Endodermal cell (in vitro differentiated cells): ENCODE data around the gene ARHGAP12. TPM values are rescaled to one million over a fixed set of nuclear protein-coding genes. Genes with fewer than 3 reads are reported as not detected.

Experiments used
- DNase-seq: peaks from one replicate; pipeline ENCODE4 v3.0.0-alpha.2; 2017
- H3K27ac ChIP-seq: 2 replicates; pipeline ENCODE4 v1.5.1; 2013; ENCODE audit warnings: mild to moderate bottlenecking, low read depth, low read length, moderate library complexity
- H3K27me3 ChIP-seq: 2 replicates; pipeline ENCODE4 v1.6.1; 2013; ENCODE audit warnings: mild to moderate bottlenecking, low read length, moderate library complexity; ENCODE audit not compliant: insufficient read depth, control insufficient read depth, poor library complexity, severe bottlenecking
- H3K36me3 ChIP-seq: 2 replicates; pipeline ENCODE4 v1.7.0; 2013; ENCODE audit warnings: mild to moderate bottlenecking, low read length, moderate library complexity; ENCODE audit not compliant: control insufficient read depth, insufficient read depth
- H3K4me1 ChIP-seq: one replicate; pipeline ENCODE4 v1.7.0; 2013; ENCODE audit warnings: low read length; ENCODE audit not compliant: control insufficient read depth, insufficient read depth
- H3K4me3 ChIP-seq: 2 replicates; pipeline ENCODE4 v1.5.1; 2013; ENCODE audit warnings: mild to moderate bottlenecking, low read length, moderate library complexity
- H3K9ac ChIP-seq: 2 replicates; pipeline ENCODE4 v1.6.1; 2013; ENCODE audit warnings: mild to moderate bottlenecking, low read length, moderate library complexity; ENCODE audit not compliant: poor library complexity, severe bottlenecking; ENCODE audit errors: extremely low read depth
- H3K9me3 ChIP-seq: 2 replicates; pipeline ENCODE4 v1.6.1; 2013; ENCODE audit warnings: mild to moderate bottlenecking, low read length, moderate library complexity; ENCODE audit not compliant: control insufficient read depth
- H3K27ac Mint-ChIP-seq: 2 replicates; pipeline ENCODE4 v1.8.0; 2020; ENCODE audit warnings: mixed read lengths
- H3K27me3 Mint-ChIP-seq: 2 replicates; pipeline ENCODE4 v1.8.0; 2021; ENCODE audit warnings: mild to moderate bottlenecking, mixed read lengths; ENCODE audit not compliant: insufficient read depth
- H3K36me3 Mint-ChIP-seq: 2 replicates; pipeline ENCODE4 v1.8.0; 2020; ENCODE audit warnings: low read depth, mixed read lengths
- H3K4me1 Mint-ChIP-seq: 2 replicates; pipeline ENCODE4 v1.8.0; 2020; ENCODE audit warnings: mixed read lengths
- H3K4me3 Mint-ChIP-seq: 2 replicates; pipeline ENCODE4 v1.8.0; 2020; ENCODE audit warnings: mild to moderate bottlenecking, moderate library complexity, mixed read lengths
- H3K9me3 Mint-ChIP-seq: 2 replicates; pipeline ENCODE4 v1.8.0; 2020; ENCODE audit warnings: mild to moderate bottlenecking, mixed read lengths
- WGBS, 2 experiments: methylation state at CpG; one replicate each; pipeline versions ENCODE4 v1.1.5 to v1.1.7; 2013; ENCODE audit warnings: missing lambda C conversion rate in 2 of 2, mixed read lengths in 1 of 2; ENCODE audit not compliant: insufficient coverage in 1 of 2, insufficient read length in 1 of 2; 5-methylcytosine and 5-hydroxymethylcytosine counted together
- total RNA-seq, 2 donors: library from RNA; stranded (reverse); fragmentation: NEBNext Ultra II Directional in 1 of 2; extraction: Animal tissue kit (Norgen Biotek cat#: 25700) in 1 of 2; gene quantifications; 2 replicates in 1 of 2; 3 replicates in 1 of 2; pipeline ENCODE4 v1.2.1, GENCODE V29; 2021
- TF ChIP-seq, protein P1 (sequence below): fragments of 200-600 bp; sonication (generic); conservative IDR thresholded peaks from 2 replicates; pipeline ENCODE4 v1.5.0; 2021; ENCODE audit warnings: antibody characterized with exemption, mild to moderate bottlenecking

Gene ARHGAP12
- total RNA-seq, 2 donors from 2014 or later = 49.6 to 49.8 TPM

DNA sequence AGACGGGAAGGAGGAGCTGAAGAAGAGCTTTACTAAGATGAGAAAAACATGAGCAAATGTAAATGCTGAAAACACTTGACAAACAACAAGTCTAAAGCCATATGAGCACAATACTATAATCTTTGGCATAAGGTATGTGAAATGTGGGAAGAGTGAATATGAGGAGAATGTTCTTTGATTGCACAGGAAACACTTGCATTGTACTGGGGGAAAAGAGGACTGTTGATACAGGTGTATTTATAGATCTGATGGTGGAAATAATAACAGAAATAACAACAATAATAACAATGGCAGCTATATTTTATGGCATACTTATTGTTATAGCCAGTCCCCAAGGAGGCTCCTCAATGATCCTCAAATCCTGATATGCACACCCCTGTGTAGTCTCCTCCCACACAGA, 23.0 kb downstream of the ARHGAP12 start:
- Mint-ChIP-seq H3K36me3 (peaks cover 82% of the 10 kb centered on the region), H3K27ac (no peak overlapping the region)
- TF ChIP-seq, protein P1, sequence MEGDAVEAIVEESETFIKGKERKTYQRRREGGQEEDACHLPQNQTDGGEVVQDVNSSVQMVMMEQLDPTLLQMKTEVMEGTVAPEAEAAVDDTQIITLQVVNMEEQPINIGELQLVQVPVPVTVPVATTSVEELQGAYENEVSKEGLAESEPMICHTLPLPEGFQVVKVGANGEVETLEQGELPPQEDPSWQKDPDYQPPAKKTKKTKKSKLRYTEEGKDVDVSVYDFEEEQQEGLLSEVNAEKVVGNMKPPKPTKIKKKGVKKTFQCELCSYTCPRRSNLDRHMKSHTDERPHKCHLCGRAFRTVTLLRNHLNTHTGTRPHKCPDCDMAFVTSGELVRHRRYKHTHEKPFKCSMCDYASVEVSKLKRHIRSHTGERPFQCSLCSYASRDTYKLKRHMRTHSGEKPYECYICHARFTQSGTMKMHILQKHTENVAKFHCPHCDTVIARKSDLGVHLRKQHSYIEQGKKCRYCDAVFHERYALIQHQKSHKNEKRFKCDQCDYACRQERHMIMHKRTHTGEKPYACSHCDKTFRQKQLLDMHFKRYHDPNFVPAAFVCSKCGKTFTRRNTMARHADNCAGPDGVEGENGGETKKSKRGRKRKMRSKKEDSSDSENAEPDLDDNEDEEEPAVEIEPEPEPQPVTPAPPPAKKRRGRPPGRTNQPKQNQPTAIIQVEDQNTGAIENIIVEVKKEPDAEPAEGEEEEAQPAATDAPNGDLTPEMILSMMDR = no peak

DNA sequence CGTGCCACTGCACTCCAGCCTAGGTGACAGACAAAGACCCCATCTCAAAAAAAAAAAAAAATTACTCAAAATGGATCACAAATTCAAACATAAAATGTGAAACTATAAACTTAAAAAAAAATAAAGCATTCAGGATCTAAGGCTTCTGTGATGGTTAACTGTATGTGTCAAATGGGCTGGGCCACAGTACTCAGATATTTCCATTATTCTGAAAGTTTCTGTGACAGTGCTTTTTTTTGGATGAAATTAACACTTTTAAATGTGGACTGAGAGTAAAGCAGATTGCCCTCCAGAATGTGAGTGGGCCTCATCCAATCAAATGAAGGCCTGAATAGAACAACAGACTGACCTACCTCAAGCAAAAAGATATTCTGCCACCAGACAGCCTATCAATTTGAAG, 26.0 kb downstream of the ARHGAP12 start:
- DNase-seq = no peak
- Histone ChIP-seq H3K4me1 (no peaks in the 10 kb centered on the region), H3K36me3 (peaks cover 88% of the 10 kb centered on the region), H3K4me3 (peak overlapping the region; percentile 9), H3K9ac (no peak overlapping the region), H3K27me3 (no peaks in the 10 kb centered on the region), H3K27ac (no peak overlapping the region), H3K9me3 (peaks cover 55% of the 10 kb centered on the region)
- no peak overlapping the region for H3K4me3 Mint-ChIP-seq
- H3K27ac Mint-ChIP-seq = no peak overlapping the region
- no peaks in the 10 kb centered on the region for H3K27me3 Mint-ChIP-seq
- TF ChIP-seq, protein P1 = no peak
- peaks cover 18% of the 10 kb centered on the region for H3K4me1 Mint-ChIP-seq
- peaks cover 82% of the 10 kb centered on the region for H3K36me3 Mint-ChIP-seq
- peaks cover 18% of the 10 kb centered on the region for H3K9me3 Mint-ChIP-seq
- 83 to 91% methylated on average over 1 of the region's 1 CpG for WGBS, 2 experiments

More for the DNA sequence above, 23.0 kb downstream of the ARHGAP12 start:
- H3K27ac ChIP-seq = no peak overlapping the region
- Mint-ChIP-seq H3K4me1 (peaks cover 8% of the 10 kb centered on the region), H3K4me3 (no peak overlapping the region), H3K9me3 (peaks cover 15% of the 10 kb centered on the region), H3K27me3 (no peaks in the 10 kb centered on the region)
- H3K36me3 ChIP-seq = peaks cover 82% of the 10 kb centered on the region
- no peak for DNase-seq
- H3K4me3 ChIP-seq = no peak overlapping the region
- whole genome bisulfite sequencing, 2 experiments = 92 to 100% methylated on average over 1 of the region's 1 CpG
- H3K9me3 ChIP-seq = peaks cover 36% of the 10 kb centered on the region
- H3K4me1 ChIP-seq = no peaks in the 10 kb centered on the region
- H3K9ac ChIP-seq = no peak overlapping the region
- no peaks in the 10 kb centered on the region for H3K27me3 ChIP-seq

DNA sequence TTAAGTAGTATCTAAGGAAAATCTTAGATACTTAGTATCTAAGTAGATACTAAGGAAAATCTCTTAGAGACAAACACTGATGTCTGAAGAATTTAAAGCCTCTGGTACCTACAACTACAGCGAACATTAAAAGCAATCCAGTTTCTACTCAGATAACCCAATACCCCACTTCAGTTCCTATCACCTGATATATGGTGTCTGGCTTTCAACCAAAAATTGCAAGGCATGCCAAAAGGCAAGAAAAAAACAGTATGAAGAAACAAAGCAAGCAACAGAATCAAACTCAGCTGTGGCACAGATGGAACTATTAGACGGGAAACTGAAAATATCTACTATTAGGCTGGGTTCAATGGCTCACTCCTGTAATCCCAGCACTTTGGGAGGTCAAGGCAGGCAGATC, 31.1 kb downstream of the ARHGAP12 start:
- H3K36me3 Mint-ChIP-seq = peaks cover 53% of the 10 kb centered on the region
- H3K27ac Mint-ChIP-seq = peak overlapping the region; percentile 64
- no peak overlapping the region for H3K27ac ChIP-seq

More for the DNA sequence above, 31.1 kb downstream of the ARHGAP12 start:
- Histone ChIP-seq H3K36me3 (peaks cover 43% of the 10 kb centered on the region), H3K9ac (peak overlapping the region; percentile 3), H3K4me3 (peak overlapping the region; percentile 47), H3K9me3 (peaks cover 38% of the 10 kb centered on the region), H3K27me3 (no peaks in the 10 kb centered on the region), H3K4me1 (peaks cover 4% of the 10 kb centered on the region)
- Mint-ChIP-seq H3K4me1 (peaks cover 32% of the 10 kb centered on the region), H3K9me3 (peaks cover 32% of the 10 kb centered on the region), H3K27me3 (no peaks in the 10 kb centered on the region), H3K4me3 (no peak overlapping the region)
- no peak for DNase-seq
- TF ChIP-seq, protein P1 = no peak
- 91 to 94% methylated on average over 2 of the region's 2 CpGs for whole genome bisulfite sequencing, 2 experiments
